GM12872 (cell line): Measurements from ENCODE around the gene CSMD2.

Source experiments
- TF ChIP-seq, protein P1 (sequence below): IDR thresholded peaks from 3 replicates; pipeline ENCODE4 v1.5.1; 2011; ENCODE audit warnings: low read depth, mild to moderate bottlenecking, low read length, moderate library complexity; ENCODE audit not compliant: insufficient read depth

The CSMD2 gene

DNA sequence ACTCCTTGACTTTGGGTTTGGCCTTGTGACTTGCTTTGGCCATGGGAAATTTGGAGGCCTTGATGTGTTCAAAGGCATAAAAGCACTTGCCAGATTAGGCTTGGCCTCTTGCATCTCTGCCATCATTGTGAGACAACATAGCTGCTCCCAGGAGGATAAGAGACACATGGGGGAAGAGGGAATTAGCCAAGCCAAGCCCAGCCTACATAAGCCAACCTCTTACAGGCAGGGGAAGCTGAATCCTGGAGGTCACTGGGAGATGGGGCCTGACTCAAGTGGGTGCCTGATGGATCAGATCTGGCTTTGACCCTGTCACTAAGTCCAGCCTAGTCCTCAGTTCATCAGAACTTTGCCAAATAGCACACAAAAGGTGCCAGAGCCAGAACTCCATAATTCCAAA lies 338.7 kb downstream of the CSMD2 start:
- TF ChIP-seq, protein P1, sequence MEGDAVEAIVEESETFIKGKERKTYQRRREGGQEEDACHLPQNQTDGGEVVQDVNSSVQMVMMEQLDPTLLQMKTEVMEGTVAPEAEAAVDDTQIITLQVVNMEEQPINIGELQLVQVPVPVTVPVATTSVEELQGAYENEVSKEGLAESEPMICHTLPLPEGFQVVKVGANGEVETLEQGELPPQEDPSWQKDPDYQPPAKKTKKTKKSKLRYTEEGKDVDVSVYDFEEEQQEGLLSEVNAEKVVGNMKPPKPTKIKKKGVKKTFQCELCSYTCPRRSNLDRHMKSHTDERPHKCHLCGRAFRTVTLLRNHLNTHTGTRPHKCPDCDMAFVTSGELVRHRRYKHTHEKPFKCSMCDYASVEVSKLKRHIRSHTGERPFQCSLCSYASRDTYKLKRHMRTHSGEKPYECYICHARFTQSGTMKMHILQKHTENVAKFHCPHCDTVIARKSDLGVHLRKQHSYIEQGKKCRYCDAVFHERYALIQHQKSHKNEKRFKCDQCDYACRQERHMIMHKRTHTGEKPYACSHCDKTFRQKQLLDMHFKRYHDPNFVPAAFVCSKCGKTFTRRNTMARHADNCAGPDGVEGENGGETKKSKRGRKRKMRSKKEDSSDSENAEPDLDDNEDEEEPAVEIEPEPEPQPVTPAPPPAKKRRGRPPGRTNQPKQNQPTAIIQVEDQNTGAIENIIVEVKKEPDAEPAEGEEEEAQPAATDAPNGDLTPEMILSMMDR, result no peak

DNA sequence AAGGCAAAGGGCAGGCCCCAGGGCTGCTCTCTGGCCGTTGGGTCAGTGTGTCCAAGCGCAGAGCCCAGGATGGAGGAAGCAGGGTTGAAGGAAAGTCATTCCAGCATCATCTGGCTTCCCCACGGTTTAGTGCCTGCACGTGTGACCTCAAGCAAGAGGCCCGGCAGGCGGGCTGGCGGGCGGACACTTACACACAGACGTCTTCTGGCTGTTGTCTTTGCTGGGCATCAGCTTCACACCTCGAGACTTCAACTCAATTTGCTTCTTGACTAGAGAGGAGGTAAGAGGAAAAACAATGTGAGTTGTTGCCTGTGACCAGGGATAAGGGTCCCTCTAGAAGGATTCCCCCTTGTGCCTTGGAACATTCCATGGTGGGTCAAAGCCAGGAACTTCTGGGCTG lies 339.5 kb downstream of the CSMD2 start:
- TF ChIP-seq, protein P1, result no peak

DNA sequence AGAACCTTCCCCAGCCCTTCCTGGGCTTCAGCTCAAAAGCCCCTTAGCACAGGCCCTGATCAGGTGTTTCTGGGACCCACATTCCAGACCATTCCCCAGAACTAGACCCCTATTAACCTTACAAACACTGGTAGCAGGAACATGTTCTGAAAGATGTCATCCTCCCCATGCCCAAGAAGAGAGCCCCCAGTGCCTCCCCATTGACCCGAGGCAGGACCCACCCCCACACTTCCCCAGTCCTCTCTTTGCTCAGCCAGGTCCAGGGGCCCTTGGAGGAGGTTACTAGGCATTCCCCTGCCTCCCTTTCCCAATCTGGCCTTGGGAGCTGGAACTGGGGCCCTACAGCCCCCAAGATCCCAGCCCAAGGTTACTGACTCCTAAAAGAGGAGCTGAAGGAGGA lies 340.1 kb downstream of the CSMD2 start:
- TF ChIP-seq, protein P1, result no peak

DNA sequence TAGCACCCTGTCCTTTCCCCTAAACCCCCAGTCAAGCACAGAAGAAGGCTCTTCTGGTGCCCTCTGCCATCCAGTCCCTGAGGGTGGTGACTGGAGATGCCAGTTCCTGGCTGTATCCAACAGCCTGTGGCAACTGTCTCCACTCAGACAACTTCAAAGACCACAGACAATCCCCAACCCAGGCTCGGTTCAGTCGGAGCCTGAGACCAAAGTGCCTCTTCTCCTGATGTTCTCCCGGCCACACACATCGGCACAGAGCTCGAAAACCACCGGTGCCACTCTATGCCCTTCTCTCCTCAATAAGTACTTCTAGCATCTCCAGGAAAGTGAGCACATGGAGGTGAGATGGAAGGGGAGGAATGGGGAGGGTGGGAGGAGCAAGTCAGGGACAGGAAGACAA lies 340.7 kb downstream of the CSMD2 start:
- TF ChIP-seq, protein P1, result no peak

DNA sequence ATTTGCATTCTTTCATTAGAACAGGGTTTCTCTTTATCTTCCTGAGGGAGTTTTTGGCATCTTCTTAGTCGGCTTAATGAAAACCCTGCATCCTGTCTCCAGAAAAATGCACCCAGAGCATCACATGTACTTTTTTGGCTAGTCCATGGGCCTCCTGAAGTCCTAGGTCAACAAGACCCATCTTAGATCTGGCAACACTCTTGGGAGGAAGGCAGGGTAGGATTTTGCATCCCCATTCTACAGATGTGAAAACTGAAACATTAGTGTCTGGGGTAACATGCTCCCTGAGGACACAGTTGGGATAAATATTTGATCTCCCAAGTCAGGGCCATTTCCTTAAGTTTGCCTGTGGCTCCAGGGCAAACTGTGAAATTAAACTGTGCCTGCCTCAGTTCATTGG lies 341.2 kb downstream of the CSMD2 start:
- TF ChIP-seq, protein P1, result no peak

DNA sequence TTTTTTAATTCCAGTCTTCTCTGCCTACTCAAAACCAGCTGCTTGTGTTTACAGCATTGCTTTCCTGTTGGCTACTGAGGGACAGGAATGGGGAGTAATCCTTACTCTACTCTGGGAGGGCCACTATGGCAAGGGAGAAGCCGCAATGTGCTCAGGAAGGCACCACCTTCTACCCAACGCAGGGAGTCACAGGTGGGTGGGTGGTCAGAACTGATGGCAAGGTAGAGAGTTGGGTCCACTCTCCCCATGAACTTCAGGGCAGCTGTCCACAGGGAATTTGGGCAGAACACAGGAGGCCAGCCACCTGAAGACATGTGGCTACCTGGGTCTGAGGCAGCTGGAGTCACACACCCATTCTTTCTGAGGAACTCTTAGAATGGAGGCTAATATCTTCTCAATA lies 341.6 kb downstream of the CSMD2 start:
- TF ChIP-seq, protein P1, result no peak

DNA sequence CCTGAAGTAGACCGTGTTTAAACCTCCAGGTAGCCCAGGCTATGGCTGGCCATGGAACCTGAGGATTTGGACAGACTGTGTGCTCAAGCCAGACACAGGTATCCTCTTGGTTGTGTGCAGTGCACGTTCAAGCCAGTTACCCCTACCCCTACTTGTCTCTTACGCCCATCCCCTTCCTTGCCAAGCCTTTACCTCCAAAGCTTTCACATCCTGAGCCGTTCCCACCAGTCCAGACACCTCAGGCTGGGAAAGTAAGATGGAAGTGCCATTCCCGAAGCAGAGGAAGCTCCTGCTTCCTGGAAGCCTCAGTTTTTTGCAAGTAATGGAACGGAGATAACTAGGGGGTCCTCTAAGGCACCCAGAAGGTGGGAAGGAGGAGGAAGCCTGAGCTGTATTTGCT lies 342.6 kb downstream of the CSMD2 start:
- TF ChIP-seq, protein P1, result no peak

DNA sequence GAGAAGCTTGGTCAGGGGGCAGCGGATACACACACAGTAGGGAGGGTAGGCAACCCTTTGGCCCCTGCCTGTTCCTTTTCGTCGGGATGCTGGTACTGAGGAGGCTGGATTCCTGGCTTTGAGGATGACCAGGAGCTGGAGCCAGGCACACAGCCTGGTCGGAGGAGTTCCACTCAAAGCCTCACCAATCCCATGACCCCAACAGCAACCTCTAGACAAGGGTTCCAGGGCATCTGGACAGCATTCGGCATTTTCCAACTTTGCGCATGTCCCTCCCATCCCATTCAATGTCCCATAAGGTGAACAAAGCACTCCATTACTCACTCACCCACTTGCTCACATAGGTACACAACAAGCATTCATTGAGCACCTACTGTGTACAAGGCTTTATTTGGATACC lies 343.7 kb downstream of the CSMD2 start:
- TF ChIP-seq, protein P1, result no peak
